Ammon's horn (tissue), 1 donor: Measurements from ENCODE around the gene DOCK2.

Experiments used
- DNase-seq: peaks from one replicate; pipeline ENCODE4 v3.0.0-alpha.2; 2016; ENCODE audit warnings: low spot score

Gene DOCK2

GRCh38 chr5:170131235-170131634, 494.2 kb downstream of the DOCK2 start:
- DNase-seq = no peak

GRCh38 chr5:170132269-170132975, 495.3 kb downstream of the DOCK2 start:
- peak; percentile 60 for DNase-seq
